ENCODE measurements around the gene DCAF8.

Gene DCAF8

DNA sequence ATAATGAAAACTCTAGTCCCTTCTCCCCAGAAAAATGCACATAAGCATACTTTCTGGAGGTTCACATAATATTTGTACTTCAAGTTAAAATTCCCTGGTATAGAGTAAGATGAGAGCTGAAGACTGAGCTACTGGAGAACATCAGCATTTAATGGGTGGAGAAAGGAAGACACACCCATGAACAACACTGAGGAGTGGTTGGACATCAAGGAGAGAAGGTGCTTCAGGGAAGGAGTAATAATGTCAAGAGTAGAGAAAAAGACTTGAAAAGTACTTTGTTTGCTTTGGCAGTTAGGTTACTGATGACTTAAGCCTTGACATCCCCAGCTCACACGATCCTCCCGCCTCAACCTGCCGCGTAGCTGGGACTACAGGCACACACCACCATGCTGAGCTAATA is 35.3 kb downstream of the DCAF8 start:
- in situ Hi-C loops (cut with HindIII; ENCODE audit: low sequenced_read_pairs): no loop called here

DNA sequence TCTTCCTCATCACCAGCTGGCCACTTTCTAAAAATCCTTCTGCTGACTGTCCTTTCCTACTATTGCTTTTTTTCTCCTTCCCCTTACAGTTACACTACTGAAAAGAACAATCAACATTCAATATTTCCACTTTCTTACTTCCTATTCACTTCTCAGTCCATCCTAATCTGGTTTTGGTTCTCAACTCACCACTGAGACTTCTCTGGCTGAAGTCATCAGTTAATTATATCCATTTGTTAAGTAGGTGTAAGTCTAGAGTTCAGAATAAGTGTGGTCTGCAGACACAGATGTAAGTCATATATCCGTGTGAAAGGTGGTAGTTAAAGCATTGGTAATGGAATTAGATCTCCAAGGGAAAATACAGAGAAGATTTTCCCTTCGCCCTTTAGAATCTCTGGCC is 35.7 kb downstream of the DCAF8 start:
- in situ Hi-C loops (cut with HindIII; ENCODE audit: low sequenced_read_pairs): no loop called here

- in situ Hi-C loops (cut with HindIII; ENCODE audit: low sequenced_read_pairs): no loop called here
Measured at GRCh38 chr1:160225345-160225744, 37.0 kb downstream of the DCAF8 start.

DNA sequence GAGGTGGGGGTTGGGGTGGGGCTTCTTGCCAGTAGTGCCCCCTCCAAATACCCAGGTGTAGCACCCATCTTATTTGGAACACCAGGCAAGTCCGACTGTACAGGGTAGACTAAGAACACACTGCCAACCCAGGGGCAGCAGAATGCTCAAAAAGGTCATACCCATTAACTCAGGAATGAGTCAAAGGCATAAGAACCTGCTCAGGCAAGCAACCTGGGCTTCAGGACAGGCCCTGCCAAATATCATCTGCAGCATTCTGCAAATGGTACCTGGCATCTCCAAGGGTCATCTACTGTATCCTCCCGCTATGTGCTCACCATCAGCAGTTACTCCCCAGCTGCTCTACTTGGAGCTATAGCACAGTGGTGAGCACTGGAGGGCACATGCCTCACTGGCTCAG is 37.7 kb downstream of the DCAF8 start:
- in situ Hi-C loops (cut with HindIII; ENCODE audit: low sequenced_read_pairs): no loop called here

DNA sequence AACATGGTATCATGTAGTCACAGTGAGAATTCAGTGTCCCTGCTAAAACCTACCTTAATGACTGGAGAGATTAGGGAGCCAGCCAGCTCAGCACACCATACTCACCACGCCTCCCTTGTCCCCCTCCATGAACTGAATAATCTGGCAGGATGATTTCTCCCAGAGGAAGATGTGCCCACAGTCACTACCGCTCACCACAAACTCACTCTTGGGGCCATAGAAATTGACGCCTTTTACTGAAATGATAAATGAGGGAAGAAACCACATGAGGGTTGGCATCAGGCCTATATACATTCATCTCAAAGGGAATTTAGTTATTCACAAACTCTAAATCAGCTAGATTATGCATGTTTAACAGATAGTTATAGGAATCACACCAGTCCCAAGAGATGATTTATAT is 39.8 kb downstream of the DCAF8 start:
- in situ Hi-C loops (cut with HindIII; ENCODE audit: low sequenced_read_pairs): no loop called here

GRCh38 chr1:160221089-160221488 is 41.3 kb downstream of the DCAF8 start:
- in situ Hi-C loops (cut with HindIII; ENCODE audit: low sequenced_read_pairs): no loop called here

GRCh38 chr1:160220301-160220700 is 42.0 kb downstream of the DCAF8 start:
- in situ Hi-C loops (cut with HindIII; ENCODE audit: low sequenced_read_pairs): no loop called here

DNA sequence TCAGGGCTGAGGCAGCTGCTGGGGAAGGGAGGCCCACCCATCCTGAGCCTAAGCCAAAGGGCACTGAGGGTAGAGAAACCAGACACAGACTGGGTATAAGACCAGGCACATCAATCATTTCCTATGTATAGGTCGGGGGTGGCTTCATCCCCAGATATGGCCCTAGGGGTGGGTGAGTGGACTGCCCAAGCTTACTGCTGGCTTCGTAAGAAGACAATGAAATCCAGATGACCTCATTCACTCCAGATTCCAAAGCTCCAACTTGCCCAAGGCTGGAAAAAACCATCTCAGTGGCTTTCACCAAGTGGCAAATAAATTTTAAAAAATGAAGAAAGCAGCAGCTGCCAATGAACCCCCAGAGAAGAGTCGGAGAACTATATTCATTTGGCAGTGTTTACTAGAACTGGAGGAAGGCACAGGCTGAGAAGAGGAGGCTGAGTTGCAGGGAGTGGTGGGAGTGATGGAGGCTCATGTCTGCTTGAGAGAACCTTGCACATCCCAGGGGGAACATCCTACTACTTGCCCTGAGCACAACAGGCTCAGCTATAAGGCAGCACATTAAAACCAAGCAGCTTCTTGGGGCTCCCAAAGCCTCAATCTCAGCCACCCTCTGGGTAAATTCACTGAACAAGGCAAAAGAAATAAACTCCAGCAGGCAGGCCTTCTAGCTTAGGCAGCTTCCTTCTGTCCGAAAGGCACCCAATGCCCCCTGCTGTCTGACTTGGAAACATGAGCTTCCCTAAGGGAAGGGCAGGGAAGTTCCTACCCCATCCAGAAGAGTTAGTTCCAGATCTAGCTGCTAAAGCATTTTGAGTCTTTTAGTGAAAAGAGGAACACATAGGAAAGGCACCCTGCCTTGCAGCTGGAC is 43.1 kb downstream of the DCAF8 start:
- in situ Hi-C loops (cut with HindIII; ENCODE audit: low sequenced_read_pairs): no loop called here

DNA sequence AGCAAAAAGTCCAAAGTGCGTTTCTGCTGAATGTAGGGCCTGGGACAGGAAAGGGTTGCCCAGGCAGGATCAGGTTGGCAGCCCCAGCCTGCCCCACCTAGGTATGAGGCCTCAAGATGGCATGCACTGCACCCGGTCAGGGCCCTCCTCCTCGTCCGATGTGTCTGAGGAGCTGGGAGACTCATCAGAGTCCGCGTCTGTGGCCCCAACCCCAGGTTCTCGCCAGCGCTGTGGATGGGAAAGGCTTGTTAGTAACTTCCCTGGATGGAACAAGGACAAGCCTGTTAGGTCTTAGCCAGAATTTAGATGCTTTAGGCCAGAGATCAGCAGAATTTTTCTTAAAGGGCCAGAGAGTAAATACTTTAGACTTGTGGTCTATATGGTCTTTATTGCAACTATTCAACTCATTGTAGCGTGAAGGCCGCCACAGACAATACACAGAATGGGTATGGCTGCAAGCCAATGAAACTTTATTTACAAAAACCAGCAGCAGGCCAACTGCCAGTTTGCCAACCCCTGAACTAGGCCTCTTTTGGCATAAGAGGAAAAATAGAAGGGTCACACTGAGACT is 44.8 kb downstream of the DCAF8 start:
- in situ Hi-C loops (cut with HindIII; ENCODE audit: low sequenced_read_pairs): no loop called here

- in situ Hi-C loops (cut with HindIII; ENCODE audit: low sequenced_read_pairs): no loop called here
Measured at GRCh38 chr1:160216301-160216700, 46.0 kb downstream of the DCAF8 start.

DNA sequence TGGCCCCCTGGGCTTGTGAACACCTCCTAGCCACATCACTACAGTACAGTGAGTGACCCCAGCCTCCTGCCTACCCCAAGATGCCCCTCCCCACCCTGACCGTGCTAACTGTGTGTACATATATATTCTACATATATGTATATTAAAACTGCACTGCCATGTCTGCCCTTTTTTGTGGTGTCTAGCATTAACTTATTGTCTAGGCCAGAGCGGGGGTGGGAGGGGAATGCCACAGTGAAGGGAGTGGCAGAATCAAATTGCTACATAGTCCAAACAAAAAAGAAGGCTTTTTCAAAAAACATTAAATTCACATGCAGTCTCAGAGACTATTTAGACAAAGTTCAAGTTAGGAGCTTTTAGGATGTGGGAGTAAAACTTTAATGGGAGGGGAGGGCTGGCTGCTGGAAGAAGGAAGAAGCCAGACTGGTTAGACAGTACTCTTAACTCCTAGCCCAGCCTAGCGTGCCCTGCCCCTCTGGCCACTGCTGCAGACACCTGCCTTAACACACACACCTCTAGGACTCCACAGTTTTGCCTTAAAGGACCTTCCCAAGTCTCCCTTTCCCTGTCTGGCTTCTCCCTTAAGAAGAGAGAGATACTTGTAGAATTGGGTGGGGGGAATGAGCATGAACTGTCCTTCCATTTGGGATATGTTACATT is 47.7 kb downstream of the DCAF8 start:
- in situ Hi-C loops (cut with HindIII; ENCODE audit: low sequenced_read_pairs): no loop called here

- in situ Hi-C loops (cut with HindIII; ENCODE audit: low sequenced_read_pairs): no loop called here
Measured at GRCh38 chr1:160211046-160211790, 51.1 kb downstream of the DCAF8 start.

- in situ Hi-C loops (cut with HindIII; ENCODE audit: low sequenced_read_pairs): no loop called here
Measured at GRCh38 chr1:160210561-160210960, 51.8 kb downstream of the DCAF8 start.

GRCh38 chr1:160209321-160210046 is 52.9 kb downstream of the DCAF8 start:
- in situ Hi-C loops (cut with HindIII; ENCODE audit: low sequenced_read_pairs): loop anchor here (10.0 kb wide), 1 partner anchor 65 kb away; no protein-coding TSS in a partner anchor

DNA sequence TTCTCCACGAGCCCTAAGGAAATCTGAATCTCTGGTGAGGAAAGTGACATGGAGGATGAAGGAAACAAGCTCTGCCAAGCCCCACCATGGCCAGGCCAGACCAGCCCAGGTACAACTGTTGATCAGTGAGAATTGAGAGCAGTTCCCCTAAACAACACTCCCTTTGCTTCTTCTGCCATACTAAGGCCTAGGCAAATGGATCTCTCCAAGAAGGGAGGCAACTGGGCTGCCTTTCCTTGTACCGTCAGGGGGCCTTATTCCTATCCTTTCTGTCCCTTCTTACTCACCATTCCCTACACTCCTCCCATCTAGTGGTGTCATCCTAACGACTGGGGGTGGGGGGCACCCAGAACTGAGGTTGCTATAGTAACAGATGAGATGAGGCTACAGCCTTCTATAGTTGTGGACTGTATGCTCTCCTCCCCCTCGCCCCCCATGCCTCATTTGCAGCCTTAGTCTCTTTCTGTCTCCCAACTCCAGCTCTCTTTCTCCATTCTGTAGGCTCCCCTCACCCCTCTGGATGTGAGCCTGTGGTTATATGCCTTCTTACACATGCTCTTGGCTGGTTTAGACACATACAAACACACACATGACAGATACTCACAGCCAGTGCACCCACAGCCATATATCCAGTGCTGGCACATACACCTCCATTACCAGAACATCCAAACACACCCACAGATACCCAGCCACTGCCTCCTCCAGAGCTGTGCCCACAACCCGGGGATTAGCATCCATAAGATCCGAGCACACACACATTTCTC is 53.6 kb downstream of the DCAF8 start:
- in situ Hi-C loops (cut with HindIII; ENCODE audit: low sequenced_read_pairs): loop anchor here (10.0 kb wide), 1 partner anchor 64 kb away; no protein-coding TSS in a partner anchor

DNA sequence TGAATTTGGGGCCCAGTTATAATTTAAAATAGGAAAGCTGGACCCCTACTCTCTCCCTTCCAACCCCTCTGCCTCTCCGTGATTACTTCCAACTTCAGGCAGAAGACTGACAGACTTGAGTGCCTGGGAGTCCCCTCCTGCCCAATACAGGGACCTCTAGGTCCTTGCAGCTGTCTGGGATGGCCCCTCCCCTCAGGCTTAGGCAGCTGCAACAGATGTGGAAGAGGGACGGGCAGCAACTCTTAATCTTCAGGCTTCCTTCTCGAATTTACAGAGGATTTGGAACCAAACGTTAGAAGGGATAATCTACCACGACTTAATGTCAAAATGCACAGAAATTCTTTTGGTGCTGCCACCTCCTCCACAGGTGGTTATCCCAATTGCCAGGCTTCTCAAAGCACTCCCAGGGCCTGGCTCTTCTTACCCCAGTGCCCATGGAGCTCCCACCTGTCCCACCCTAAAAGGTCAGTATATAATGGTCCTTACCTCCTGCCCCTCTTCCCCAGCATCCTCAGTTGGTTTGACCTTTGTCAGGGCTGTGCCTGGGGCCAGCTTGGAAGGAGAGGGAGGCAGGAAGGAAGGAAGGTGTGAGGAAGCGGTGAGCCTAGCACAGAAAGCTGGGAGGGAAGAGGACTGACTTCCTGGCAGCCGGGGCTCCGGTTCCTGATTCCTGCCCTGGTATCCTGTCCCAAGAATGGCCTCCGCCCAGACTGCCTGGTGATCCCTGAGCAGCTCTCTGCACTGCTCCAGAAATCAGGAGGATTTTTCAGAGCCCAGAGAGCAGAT is 54.4 kb downstream of the DCAF8 start:
- in situ Hi-C loops (cut with HindIII; ENCODE audit: low sequenced_read_pairs): loop anchor here (10.0 kb wide), 1 partner anchor 63 kb away; no protein-coding TSS in a partner anchor

DNA sequence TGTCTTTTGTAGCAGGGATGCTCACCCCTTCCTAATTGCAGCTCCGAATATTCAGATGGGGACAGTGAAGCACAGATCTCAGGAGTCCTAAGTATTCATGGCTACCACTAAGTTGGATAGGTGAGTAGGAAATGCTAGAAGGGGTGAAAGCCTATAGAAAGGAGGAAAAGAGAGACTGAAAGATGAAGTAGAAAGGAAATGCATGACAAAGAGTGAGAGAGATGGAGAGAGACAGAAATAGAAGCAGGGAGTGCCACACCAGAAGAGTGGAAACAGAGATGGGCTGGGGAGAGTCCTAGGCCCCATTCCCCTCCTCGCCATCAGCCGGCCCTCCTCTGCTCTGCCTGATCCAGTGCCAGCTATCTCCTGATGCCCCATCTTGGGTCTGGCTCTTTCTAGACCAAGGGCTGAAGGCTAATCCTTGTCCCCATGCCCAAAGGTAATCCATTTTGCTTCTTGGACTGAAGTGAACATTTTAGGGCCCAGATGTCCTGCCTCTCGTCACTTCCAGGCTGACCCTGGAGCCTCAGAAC is 55.2 kb downstream of the DCAF8 start:
- in situ Hi-C loops (cut with HindIII; ENCODE audit: low sequenced_read_pairs): loop anchor here (10.0 kb wide), 1 partner anchor 62 kb away; no protein-coding TSS in a partner anchor

GRCh38 chr1:160206421-160207117 is 55.8 kb downstream of the DCAF8 start:
- in situ Hi-C loops (cut with HindIII; ENCODE audit: low sequenced_read_pairs): loop anchor here (10.0 kb wide), 1 partner anchor 62 kb away; no protein-coding TSS in a partner anchor

Data from DLD1 (cell line).